ENCODE measurements around the gene PKIB.
"Not testable (repeated sequence)": the region's sequence is repeated elsewhere in the genome, so short reads cannot be mapped to it uniquely, and the experiment has no call there.

PKIB gene

GRCh38 chr6:122740091-122740490 is 129.9 kb downstream of the PKIB start:
- no peak overlapping the region for H3K4me3 ChIP-seq (ENCODE audit: low read length)
- no peak for DNase-seq (ENCODE audit: low read depth)
- TF ChIP-seq, protein P1, sequence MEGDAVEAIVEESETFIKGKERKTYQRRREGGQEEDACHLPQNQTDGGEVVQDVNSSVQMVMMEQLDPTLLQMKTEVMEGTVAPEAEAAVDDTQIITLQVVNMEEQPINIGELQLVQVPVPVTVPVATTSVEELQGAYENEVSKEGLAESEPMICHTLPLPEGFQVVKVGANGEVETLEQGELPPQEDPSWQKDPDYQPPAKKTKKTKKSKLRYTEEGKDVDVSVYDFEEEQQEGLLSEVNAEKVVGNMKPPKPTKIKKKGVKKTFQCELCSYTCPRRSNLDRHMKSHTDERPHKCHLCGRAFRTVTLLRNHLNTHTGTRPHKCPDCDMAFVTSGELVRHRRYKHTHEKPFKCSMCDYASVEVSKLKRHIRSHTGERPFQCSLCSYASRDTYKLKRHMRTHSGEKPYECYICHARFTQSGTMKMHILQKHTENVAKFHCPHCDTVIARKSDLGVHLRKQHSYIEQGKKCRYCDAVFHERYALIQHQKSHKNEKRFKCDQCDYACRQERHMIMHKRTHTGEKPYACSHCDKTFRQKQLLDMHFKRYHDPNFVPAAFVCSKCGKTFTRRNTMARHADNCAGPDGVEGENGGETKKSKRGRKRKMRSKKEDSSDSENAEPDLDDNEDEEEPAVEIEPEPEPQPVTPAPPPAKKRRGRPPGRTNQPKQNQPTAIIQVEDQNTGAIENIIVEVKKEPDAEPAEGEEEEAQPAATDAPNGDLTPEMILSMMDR (IDR thresholded peaks at IDR 0.05; ENCODE audit: insufficient read depth, low read depth, low read length, missing control alignments) = no peak

GRCh38 chr6:122740936-122741335 is 130.7 kb downstream of the PKIB start:
- DNase-seq (ENCODE audit: low read depth) = no peak
- TF ChIP-seq, protein P1 (IDR thresholded peaks at IDR 0.05; ENCODE audit: insufficient read depth, low read depth, low read length, missing control alignments) = no peak
- H3K4me3 ChIP-seq (ENCODE audit: low read length) = no peak overlapping the region

GRCh38 chr6:122744247-122744646 is 134.0 kb downstream of the PKIB start:
- TF ChIP-seq, protein P1 (IDR thresholded peaks at IDR 0.05; ENCODE audit: insufficient read depth, low read depth, low read length, missing control alignments) = peak; percentile 47
- DNase-seq (ENCODE audit: low read depth) = peak; percentile 20
- not testable (repeated sequence) for H3K4me3 ChIP-seq (ENCODE audit: low read length)

DNA sequence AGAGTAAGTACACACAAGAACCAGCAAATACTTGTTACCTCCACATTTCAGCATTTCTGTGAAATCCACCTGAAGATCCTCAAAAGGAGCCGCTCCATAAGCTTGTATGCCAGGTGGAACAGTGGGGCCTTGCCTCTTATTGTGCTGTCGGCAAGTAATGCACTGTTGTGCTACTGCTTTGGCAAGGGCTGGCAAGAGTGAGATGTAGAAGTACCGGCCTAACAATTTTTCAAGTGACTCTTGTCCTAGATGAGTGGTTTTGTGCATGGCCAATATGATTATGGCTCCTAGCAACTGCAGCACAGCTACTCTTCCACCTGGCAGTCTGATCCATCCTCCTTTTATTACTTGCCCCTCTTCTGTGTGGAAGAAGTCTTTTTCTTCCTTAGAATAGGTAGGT is 134.7 kb downstream of the PKIB start:
- not testable (repeated sequence) for H3K4me3 ChIP-seq (ENCODE audit: low read length); DNase-seq (ENCODE audit: low read depth)

GRCh38 chr6:122746688-122747087 is 136.5 kb downstream of the PKIB start:
- DNase-seq (ENCODE audit: low read depth) = no peak
- TF ChIP-seq, protein P1 (IDR thresholded peaks at IDR 0.05; ENCODE audit: insufficient read depth, low read depth, low read length, missing control alignments) = no peak
- H3K4me3 ChIP-seq (ENCODE audit: low read length) = no peak overlapping the region

GRCh38 chr6:122747573-122747972 is 137.4 kb downstream of the PKIB start:
- H3K4me3 ChIP-seq (ENCODE audit: low read length) = no peak overlapping the region
- TF ChIP-seq, protein P1 (IDR thresholded peaks at IDR 0.05; ENCODE audit: insufficient read depth, low read depth, low read length, missing control alignments) = no peak
- DNase-seq (ENCODE audit: low read depth) = no peak

DNA sequence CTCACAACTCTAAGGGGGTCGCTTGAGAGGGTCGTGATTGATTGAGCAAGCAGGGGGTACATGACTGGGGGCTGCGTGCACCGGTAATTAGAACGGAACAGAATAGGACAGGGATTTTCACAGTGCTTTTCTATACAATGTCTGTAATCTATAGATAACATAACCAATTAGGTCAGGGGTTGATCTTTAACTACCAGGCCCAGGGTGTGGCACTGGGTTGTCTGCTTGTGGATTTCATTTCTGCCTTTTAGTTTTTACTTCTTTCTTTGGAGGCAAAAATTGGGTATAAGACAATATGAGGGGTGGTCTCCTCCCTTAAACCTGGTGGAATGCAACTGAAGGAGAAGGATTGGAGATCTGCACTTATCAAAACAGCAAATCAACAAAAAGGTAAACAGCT is 138.7 kb downstream of the PKIB start:
- DNase-seq (ENCODE audit: low read depth); H3K4me3 ChIP-seq (ENCODE audit: low read length): not testable (repeated sequence)

DNA sequence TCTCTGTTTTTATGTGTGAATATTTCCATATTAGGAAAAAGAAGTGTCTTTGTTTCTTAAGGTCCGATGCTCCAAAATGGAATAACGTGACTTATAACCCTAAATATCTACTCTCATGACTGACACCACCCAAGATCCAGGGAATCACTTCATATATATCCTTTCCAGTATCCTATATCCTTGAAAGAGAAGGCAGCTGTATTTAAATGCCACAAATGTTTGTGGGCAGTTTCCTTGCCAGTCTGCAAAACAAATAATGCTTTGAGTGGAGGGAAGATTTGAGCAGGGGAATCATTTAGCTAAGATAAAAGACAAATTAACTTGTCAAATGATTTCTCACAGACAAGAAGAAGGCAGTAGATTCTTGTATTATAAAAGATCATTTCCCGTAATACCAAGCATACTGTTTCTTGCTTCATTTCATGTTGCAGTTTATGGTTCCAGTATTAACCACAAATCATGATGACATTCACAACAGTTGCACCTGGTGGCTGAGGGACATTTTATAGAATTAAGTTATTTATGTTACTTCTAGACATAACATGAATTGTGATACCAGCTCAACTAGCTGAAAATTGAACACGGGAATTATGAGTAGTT is 139.3 kb downstream of the PKIB start:
- DNase-seq (ENCODE audit: low read depth) = no peak
- TF ChIP-seq, protein P1 (IDR thresholded peaks at IDR 0.05; ENCODE audit: insufficient read depth, low read depth, low read length, missing control alignments) = no peak
- H3K4me3 ChIP-seq (ENCODE audit: low read length) = no peak overlapping the region
